Esophagus muscularis mucosa (tissue), 4 donors: ENCODE data around the gene KSR1. TPM values are rescaled to one million over a fixed set of nuclear protein-coding genes. Genes with fewer than 3 reads are reported as not detected.
"Not testable (repeated sequence)": the region's sequence is repeated elsewhere in the genome, so short reads cannot be mapped to it uniquely, and the experiment has no call there.

Source experiments
- DNase-seq: peaks from one replicate; pipeline ENCODE4 v3.0.0-alpha.2; 2017; ENCODE audit errors: extremely low spot score
- H3K27ac ChIP-seq, 4 donors: fragments of 200-600 bp; sonication (generic); replicated peaks in 1 of 4; 1 replicate in 3 of 4; 2 replicates in 1 of 4; pipeline ENCODE4 v1.5.1; 2016 to 2019; ENCODE audit warnings: mild to moderate bottlenecking in 1 of 4
- H3K27me3 ChIP-seq, 4 donors: fragments of 200-600 bp; sonication (generic); one replicate each; pipeline versions ENCODE4 v1.5.1 to v1.6.0; 2016 to 2019
- H3K36me3 ChIP-seq, 4 donors: fragments of 200-600 bp; sonication (generic); one replicate each; pipeline ENCODE4 v1.5.1; 2016 to 2019
- H3K4me1 ChIP-seq, 4 donors: fragments of 200-600 bp; sonication (generic); one replicate each; pipeline ENCODE4 v1.5.1; 2016 to 2019
- H3K4me3 ChIP-seq, 4 donors: fragments of 200-600 bp; sonication (generic); 1 replicate in 2 of 4; 2 replicates in 2 of 4; pipeline ENCODE4 v1.5.1; 2016 to 2019; ENCODE audit warnings: mild to moderate bottlenecking in 4 of 4, moderate library complexity in 1 of 4
- H3K9me3 ChIP-seq, 4 donors: fragments of 200-600 bp; sonication (generic); 1 replicate in 3 of 4; 2 replicates in 1 of 4; pipeline ENCODE4 v1.5.1; 2016 to 2019
- EP300 ChIP-seq: sonication (generic); formaldehyde crosslinking; IDR thresholded peaks from one replicate; pipeline ENCODE4 v1.6.1; 2017; ENCODE audit warnings: antibody characterized with exemption
- POLR2A ChIP-seq: fragments of 450-650 bp; IDR thresholded peaks from one replicate; pipeline ENCODE4 v1.6.1; 2017; ENCODE audit warnings: antibody characterized with exemption, moderate library complexity, mild to moderate bottlenecking, low read depth
- POLR2AphosphoS5 ChIP-seq, 2 donors: sonication (generic); formaldehyde crosslinking; IDR thresholded peaks; one replicate each; pipeline ENCODE4 v1.6.1; 2017; ENCODE audit warnings: antibody characterized with exemption in 2 of 2
- WGBS: methylation state at CpG from one replicate; pipeline ENCODE4 v1.1.5; 2018; 5-methylcytosine and 5-hydroxymethylcytosine counted together
- intact Hi-C: fragments of 100-400 bp; cut with DNase I; formaldehyde crosslinking; loops from one replicate; pipeline ENCODE4 v1.15.1; 2023
- total RNA-seq, 4 donors: library from RNA; depleted of rRNA; stranded (reverse); fragments of >200 nt; gene quantifications; one replicate each; pipeline versions ENCODE4 v1.1.0 to v1.2.1, GENCODE V29; 2016
- TF ChIP-seq, protein P1 (sequence below), 3 experiments: fragments of 200-600 bp in 2 of 3; fragments of 450-650 bp in 1 of 3; sonication (generic) in 2 of 3; IDR thresholded peaks; one replicate each; pipeline ENCODE4 v1.5.1; 2017 to 2019; ENCODE audit warnings: antibody characterized with exemption in 3 of 3, mild to moderate bottlenecking in 2 of 3, moderate library complexity in 1 of 3

The KSR1 gene
- total RNA-seq, 4 donors from 2014 or later = 13.3 to 18.9 (median 13.7) TPM

DNA sequence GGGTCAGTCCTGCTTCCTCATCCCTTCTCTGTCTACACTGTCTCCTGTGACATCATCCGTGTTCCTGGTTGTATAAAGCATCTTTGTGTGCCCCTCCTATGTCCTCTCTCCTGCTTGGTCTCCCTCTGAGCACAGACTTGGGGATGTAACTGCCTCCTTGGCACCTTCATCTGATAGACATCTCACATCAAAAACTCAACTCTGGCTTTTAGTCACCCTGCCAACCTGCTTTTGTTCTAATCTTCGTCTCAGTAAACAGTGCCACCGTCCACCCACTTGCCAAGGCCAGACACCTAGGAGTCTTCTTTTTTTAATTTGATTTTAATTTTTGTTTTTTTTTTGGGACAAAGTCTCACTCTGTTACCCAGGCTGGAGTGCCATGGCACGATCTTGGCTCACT is 16.9 kb upstream of the KSR1 start:
- Histone ChIP-seq H3K4me1 (no peaks in the 10 kb centered on the region), H3K36me3 (no peaks in the 10 kb centered on the region), H3K27ac (no peak overlapping the region), H3K9me3 (no peaks in the 10 kb centered on the region), H3K27me3 (no peaks in the 10 kb centered on the region), H3K4me3 (no peak overlapping the region)
- TF ChIP-seq POLR2AphosphoS5 (IDR thresholded peaks at IDR 0.05) = no peak
- 75% methylated on average over 4 of the region's 4 CpGs for whole genome bisulfite sequencing
- intact Hi-C loops = no loop called here
- DNase-seq = no peak

DNA sequence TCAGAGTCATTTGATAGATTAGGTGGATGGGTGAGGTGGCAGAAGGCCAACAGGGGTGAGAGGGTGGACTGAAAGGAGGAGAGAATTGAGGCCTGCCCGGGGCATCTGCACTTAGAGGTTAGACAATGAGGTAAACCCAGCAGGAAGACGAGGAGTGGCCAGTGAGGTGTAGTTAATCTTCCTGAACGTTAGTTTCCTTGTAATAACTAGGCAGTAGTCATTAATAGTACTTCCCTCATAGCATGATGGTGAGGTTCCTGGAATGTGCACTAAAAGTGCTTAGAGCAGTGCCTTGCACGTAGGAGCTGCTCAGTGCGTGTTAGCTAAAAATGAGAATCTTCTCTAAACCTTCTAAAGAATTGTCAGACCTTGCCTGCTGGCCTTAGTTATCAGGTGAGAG is 13.5 kb upstream of the KSR1 start:
- H3K36me3 ChIP-seq = no peaks in the 10 kb centered on the region
- no peak for DNase-seq
- no peaks in the 10 kb centered on the region for H3K9me3 ChIP-seq
- H3K4me3 ChIP-seq = no peak overlapping the region
- WGBS = 33% methylated on average over 5 of the region's 5 CpGs
- H3K27me3 ChIP-seq = no peaks in the 10 kb centered on the region
- intact Hi-C loops = no loop called here
- TF ChIP-seq, protein P1, sequence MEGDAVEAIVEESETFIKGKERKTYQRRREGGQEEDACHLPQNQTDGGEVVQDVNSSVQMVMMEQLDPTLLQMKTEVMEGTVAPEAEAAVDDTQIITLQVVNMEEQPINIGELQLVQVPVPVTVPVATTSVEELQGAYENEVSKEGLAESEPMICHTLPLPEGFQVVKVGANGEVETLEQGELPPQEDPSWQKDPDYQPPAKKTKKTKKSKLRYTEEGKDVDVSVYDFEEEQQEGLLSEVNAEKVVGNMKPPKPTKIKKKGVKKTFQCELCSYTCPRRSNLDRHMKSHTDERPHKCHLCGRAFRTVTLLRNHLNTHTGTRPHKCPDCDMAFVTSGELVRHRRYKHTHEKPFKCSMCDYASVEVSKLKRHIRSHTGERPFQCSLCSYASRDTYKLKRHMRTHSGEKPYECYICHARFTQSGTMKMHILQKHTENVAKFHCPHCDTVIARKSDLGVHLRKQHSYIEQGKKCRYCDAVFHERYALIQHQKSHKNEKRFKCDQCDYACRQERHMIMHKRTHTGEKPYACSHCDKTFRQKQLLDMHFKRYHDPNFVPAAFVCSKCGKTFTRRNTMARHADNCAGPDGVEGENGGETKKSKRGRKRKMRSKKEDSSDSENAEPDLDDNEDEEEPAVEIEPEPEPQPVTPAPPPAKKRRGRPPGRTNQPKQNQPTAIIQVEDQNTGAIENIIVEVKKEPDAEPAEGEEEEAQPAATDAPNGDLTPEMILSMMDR (IDR thresholded peaks at IDR 0.05) = no peak
- TF ChIP-seq POLR2A (no peak), POLR2AphosphoS5 (IDR thresholded peaks at IDR 0.05) (no peak), EP300 (no peak)
- no peak overlapping the region for H3K27ac ChIP-seq
- no peaks in the 10 kb centered on the region for H3K4me1 ChIP-seq

GRCh38 chr17:27443491-27443890 is 12.8 kb upstream of the KSR1 start:
- WGBS = 95% methylated on average over 6 of the region's 6 CpGs
- Histone ChIP-seq H3K27me3 (no peaks in the 10 kb centered on the region), H3K36me3 (no peaks in the 10 kb centered on the region), H3K4me1 (no peaks in the 10 kb centered on the region), H3K9me3 (no peaks in the 10 kb centered on the region), H3K27ac (no peak overlapping the region), H3K4me3 (no peak overlapping the region)
- intact Hi-C loops = no loop called here
- DNase-seq = no peak
- TF ChIP-seq POLR2AphosphoS5 (IDR thresholded peaks at IDR 0.05) (no peak), POLR2A (no peak), EP300 (no peak)
- TF ChIP-seq, protein P1 (IDR thresholded peaks at IDR 0.05) = no peak

DNA sequence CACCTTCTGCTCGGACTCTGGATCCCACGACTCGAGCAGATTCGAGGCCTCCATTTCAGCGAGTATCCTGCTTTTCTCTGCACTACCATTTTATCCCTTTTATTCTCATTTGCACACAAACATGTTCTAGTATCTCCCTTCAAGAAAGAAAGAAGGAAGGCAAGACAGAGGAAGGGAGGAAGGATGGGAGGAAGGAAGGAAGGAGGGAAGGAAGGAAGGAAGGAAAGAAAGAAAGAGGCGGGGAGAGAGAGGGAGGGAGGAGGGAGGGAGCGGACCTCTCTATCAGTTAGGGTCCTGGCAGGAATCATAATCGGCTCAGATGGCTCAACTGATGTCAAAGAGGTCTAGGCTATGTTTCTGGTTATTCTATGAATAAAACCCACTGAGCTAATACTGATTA is 10.3 kb upstream of the KSR1 start:
- DNase-seq = no peak
- Histone ChIP-seq H3K27ac (no peak overlapping the region), H3K27me3 (no peaks in the 10 kb centered on the region), H3K4me3 (no peak overlapping the region), H3K9me3 (no peaks in the 10 kb centered on the region), H3K4me1 (no peaks in the 10 kb centered on the region), H3K36me3 (no peaks in the 10 kb centered on the region)
- 85% methylated on average over 8 of the region's 8 CpGs for WGBS
- no peak for TF ChIP-seq EP300
- no peak for TF ChIP-seq POLR2AphosphoS5 (IDR thresholded peaks at IDR 0.05)
- TF ChIP-seq, protein P1 (IDR thresholded peaks at IDR 0.05) = no peak
- no peak for TF ChIP-seq POLR2A
- intact Hi-C loops = loop anchor here (5.0 kb wide), 1 partner anchor 84 kb away; no protein-coding TSS in a partner anchor

DNA sequence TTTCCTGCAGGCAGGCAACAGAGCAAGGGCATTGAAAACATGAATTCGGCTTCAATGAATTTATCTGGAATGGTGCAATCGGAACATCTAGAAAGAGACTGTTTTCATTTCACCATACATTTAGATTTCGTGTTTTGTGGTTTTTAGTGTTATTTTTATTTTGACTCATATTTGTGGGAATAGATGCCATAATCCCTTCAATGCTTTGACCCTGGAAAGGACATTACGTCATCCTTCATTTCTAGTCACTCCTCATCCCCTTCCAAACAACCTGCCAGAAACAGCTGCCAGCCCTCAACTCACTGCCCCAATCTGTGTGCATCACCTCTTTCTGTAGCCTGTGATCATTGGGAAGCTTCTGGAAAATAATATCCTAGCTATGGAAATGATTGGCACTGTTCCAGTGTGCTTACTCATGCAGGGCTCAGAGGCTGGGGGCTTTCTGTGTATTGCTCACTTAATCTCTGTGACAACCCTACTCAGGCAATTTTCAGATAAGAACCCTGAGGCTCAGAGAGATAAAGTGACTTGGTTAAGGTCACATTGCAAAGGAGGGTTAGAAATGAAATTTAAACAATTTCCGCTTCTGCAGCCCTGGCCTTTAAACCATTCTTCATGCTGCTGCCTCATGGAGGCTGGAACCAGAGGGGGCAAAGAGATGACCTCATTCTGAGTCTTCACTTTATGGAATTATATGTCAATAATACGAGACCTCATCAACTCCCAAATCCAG is 9.5 kb upstream of the KSR1 start:
- H3K36me3 ChIP-seq = no peaks in the 10 kb centered on the region
- no peaks in the 10 kb centered on the region for H3K27me3 ChIP-seq
- no peak overlapping the region for H3K27ac ChIP-seq
- no peak overlapping the region for H3K4me3 ChIP-seq
- H3K9me3 ChIP-seq = no peaks in the 10 kb centered on the region
- 79% methylated on average over 6 of the region's 6 CpGs for WGBS
- H3K4me1 ChIP-seq = no peaks in the 10 kb centered on the region
- TF ChIP-seq, protein P1 (IDR thresholded peaks at IDR 0.05) = no peak
- TF ChIP-seq EP300 (no peak), POLR2AphosphoS5 (IDR thresholded peaks at IDR 0.05) (no peak), POLR2A (no peak)
- intact Hi-C loops = loop anchor here (5.0 kb wide), 1 partner anchor 84 kb away; no protein-coding TSS in a partner anchor
- no peak for DNase-seq

- intact Hi-C loops = loop anchor here (5.0 kb wide), 1 partner anchor 86 kb away; no protein-coding TSS in a partner anchor
Measured at GRCh38 chr17:27448534-27448933, 7.7 kb upstream of the KSR1 start.

More at GRCh38 chr17:27448534-27448933, 7.7 kb upstream of the KSR1 start:
- H3K27me3 ChIP-seq, H3K36me3 ChIP-seq, H3K4me1 ChIP-seq, H3K9me3 ChIP-seq, DNase-seq, H3K27ac ChIP-seq, H3K4me3 ChIP-seq: not testable (repeated sequence)
- WGBS = 94% methylated on average over 6 of the region's 6 CpGs
